Smooth muscle cell of the brain vasculature (primary cell): Measurements from ENCODE around the gene CXXC5.

ENCODE experiments used
- DNase-seq: peaks from one replicate; pipeline ENCODE4 v3.0.0-alpha.2; 2012; ENCODE audit warnings: low read depth, low spot score

Gene CXXC5

GRCh38 chr5:139664727-139665351, 16.7 kb downstream of the CXXC5 start:
- no peak for DNase-seq

- DNase-seq = no peak
Measured at GRCh38 chr5:139665626-139666025, 17.5 kb downstream of the CXXC5 start.

- no peak for DNase-seq
Measured at GRCh38 chr5:139666551-139666950, 18.4 kb downstream of the CXXC5 start.

- no peak for DNase-seq
Measured at GRCh38 chr5:139667001-139667729, 19.0 kb downstream of the CXXC5 start.

GRCh38 chr5:139667730-139668063, 19.5 kb downstream of the CXXC5 start:
- DNase-seq = no peak

- no peak for DNase-seq
Measured at GRCh38 chr5:139668064-139668880, 20.1 kb downstream of the CXXC5 start.

GRCh38 chr5:139668924-139669661, 20.9 kb downstream of the CXXC5 start:
- DNase-seq = no peak

- DNase-seq = no peak
Measured at GRCh38 chr5:139669662-139670368, 21.7 kb downstream of the CXXC5 start.

- DNase-seq = no peak
Measured at GRCh38 chr5:139670369-139671095, 22.4 kb downstream of the CXXC5 start.

GRCh38 chr5:139671096-139671841, 23.1 kb downstream of the CXXC5 start:
- no peak for DNase-seq

GRCh38 chr5:139675213-139675612, 27.1 kb downstream of the CXXC5 start:
- DNase-seq = no peak

GRCh38 chr5:139675825-139676224, 27.7 kb downstream of the CXXC5 start:
- no peak for DNase-seq

- no peak for DNase-seq
Measured at GRCh38 chr5:139676406-139676805, 28.3 kb downstream of the CXXC5 start.

- DNase-seq = no peak
Measured at GRCh38 chr5:139676951-139677735, 29.0 kb downstream of the CXXC5 start.

- no peak for DNase-seq
Measured at GRCh38 chr5:139677736-139678613, 29.8 kb downstream of the CXXC5 start.

- no peak for DNase-seq
Measured at GRCh38 chr5:139678751-139679750, 30.9 kb downstream of the CXXC5 start.
